GM10266 (cell line): ENCODE measurements around the gene AHNAK.

ENCODE experiments used
- DNase-seq: peaks from one replicate; pipeline ENCODE4 v3.0.0; 2012; ENCODE audit errors: extremely low spot score
- TF ChIP-seq, protein P1 (sequence below): IDR thresholded peaks from 2 replicates; pipeline ENCODE4 v1.5.1; 2012; ENCODE audit warnings: mild to moderate bottlenecking, low read depth; ENCODE audit not compliant: control insufficient read depth, insufficient read depth; ENCODE audit errors: missing control alignments

The AHNAK gene

DNA sequence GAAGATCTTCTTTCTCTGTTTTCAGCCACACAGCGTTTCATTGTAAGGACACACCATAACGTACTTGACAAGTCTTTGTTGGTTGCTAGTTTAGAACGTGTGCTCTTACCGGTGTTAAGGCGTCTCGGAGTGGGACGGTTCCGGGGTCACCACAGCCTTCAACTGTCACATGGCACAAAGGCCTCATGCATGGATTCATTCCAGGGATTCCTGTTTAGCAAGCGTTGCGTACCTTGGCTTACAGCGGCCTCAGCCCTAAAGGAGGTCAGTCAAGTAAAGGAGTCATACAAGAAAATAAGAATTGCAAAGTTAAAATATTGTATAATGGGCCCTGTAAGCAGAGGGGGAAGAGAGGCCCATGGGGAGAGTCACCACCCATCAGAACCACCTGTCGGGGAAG lies 130.0 kb downstream of the AHNAK start:
- TF ChIP-seq, protein P1, sequence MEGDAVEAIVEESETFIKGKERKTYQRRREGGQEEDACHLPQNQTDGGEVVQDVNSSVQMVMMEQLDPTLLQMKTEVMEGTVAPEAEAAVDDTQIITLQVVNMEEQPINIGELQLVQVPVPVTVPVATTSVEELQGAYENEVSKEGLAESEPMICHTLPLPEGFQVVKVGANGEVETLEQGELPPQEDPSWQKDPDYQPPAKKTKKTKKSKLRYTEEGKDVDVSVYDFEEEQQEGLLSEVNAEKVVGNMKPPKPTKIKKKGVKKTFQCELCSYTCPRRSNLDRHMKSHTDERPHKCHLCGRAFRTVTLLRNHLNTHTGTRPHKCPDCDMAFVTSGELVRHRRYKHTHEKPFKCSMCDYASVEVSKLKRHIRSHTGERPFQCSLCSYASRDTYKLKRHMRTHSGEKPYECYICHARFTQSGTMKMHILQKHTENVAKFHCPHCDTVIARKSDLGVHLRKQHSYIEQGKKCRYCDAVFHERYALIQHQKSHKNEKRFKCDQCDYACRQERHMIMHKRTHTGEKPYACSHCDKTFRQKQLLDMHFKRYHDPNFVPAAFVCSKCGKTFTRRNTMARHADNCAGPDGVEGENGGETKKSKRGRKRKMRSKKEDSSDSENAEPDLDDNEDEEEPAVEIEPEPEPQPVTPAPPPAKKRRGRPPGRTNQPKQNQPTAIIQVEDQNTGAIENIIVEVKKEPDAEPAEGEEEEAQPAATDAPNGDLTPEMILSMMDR, result no peak
- DNase-seq, result no peak

- DNase-seq, result no peak
- TF ChIP-seq, protein P1, result no peak
These were observed 133.4 kb downstream of the AHNAK start for GRCh38 chr11:62413060-62413696.

GRCh38 chr11:62411524-62411923 lies 135.1 kb downstream of the AHNAK start:
- DNase-seq, result no peak
- TF ChIP-seq, protein P1, result no peak

GRCh38 chr11:62410972-62411371 lies 135.6 kb downstream of the AHNAK start:
- DNase-seq, result no peak
- TF ChIP-seq, protein P1, result no peak

DNA sequence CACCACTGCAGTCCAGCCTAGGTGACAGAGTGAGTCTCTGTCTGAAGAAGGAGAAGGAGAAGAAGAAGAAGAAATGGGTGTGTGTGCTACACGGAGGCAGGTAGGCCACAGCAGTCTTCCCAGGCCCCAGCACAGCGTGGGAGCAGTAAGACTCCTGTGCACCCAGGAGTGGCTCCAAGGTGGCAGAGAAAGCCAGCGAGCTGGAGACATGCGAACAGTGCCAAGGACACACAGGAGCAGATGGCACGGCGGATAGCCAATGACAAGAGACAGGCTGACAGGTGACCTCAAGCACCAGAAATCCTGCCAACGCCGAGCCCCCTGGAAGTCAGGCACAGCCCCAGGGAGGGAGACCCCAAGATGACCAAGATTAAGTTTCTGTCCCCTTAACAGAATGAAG lies 136.8 kb downstream of the AHNAK start:
- DNase-seq, result no peak

DNA sequence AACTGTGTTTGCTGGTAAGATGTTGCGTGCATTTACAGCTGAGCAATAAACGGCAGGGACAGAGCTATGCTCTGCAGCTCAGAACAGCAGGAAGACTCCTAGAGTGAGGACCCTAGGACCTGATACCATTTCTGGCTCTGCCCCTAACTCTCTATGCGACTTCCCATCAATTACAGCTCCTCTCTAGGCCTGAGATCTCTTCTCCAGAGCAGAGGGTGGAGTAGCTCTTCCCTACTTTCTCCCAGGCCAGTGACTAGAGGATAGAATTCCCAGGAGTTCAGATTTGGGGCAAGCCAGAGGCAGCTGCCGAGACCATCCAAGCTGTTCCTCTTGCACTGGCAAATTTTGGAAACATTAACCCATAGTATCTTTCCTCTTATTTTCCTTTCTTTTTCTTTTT lies 140.6 kb downstream of the AHNAK start:
- TF ChIP-seq, protein P1, result no peak
- DNase-seq, result no peak

More for the DNA sequence above, 136.8 kb downstream of the AHNAK start:
- TF ChIP-seq, protein P1, result no peak

DNA sequence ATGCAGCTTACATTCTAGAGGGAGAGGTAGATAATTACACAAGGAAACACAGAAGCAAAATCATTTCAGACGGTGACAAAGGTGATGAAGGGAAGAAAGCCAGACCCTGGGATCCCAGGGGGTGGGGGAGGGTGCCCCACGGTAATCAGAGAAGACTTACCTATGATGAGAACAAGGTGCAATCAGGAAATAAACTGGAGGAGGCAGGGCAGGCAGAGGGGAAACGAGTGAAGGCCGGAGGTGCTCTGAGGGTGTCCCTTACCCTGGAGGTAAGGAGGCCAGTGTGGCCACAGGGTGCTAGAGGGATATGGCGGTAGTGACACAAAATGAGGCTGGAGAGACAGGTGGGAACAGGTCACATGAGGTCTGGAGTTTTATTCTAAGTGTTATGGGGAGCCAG lies 141.7 kb downstream of the AHNAK start:
- DNase-seq, result no peak

More for the DNA sequence above, 141.7 kb downstream of the AHNAK start:
- TF ChIP-seq, protein P1, result no peak
